ENCODE measurements around the gene MUC2.

MUC2 gene

GRCh38 chr11:1074244-1075221 lies at the start of gene MUC2:
MUC2 (plus strand) TSS chr11:1074874.
- TF ChIP-seq MYC (IDR thresholded peaks at IDR 0.05; ENCODE audit: low read depth, low read length), result no peak
- no peak for TF ChIP-seq MAX (IDR thresholded peaks at IDR 0.05; ENCODE audit: low read depth, low read length)
- no peak for TF ChIP-seq POLR2A (IDR thresholded peaks at IDR 0.05; ENCODE audit: extremely low read depth, insufficient read length)
- TF ChIP-seq, protein P1, sequence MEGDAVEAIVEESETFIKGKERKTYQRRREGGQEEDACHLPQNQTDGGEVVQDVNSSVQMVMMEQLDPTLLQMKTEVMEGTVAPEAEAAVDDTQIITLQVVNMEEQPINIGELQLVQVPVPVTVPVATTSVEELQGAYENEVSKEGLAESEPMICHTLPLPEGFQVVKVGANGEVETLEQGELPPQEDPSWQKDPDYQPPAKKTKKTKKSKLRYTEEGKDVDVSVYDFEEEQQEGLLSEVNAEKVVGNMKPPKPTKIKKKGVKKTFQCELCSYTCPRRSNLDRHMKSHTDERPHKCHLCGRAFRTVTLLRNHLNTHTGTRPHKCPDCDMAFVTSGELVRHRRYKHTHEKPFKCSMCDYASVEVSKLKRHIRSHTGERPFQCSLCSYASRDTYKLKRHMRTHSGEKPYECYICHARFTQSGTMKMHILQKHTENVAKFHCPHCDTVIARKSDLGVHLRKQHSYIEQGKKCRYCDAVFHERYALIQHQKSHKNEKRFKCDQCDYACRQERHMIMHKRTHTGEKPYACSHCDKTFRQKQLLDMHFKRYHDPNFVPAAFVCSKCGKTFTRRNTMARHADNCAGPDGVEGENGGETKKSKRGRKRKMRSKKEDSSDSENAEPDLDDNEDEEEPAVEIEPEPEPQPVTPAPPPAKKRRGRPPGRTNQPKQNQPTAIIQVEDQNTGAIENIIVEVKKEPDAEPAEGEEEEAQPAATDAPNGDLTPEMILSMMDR (IDR thresholded peaks at IDR 0.05; ENCODE audit: low read depth, low read length), result no peak
- no peak for DNase-seq (ENCODE audit: low read depth)
- H3K4me3 ChIP-seq (ENCODE audit: low read depth, low read length), result no peak within 1 kb of the TSS

- TF ChIP-seq POLR2A (IDR thresholded peaks at IDR 0.05; ENCODE audit: extremely low read depth, insufficient read length), result no peak
- TF ChIP-seq MAX (IDR thresholded peaks at IDR 0.05; ENCODE audit: low read depth, low read length), result no peak
- TF ChIP-seq, protein P1 (IDR thresholded peaks at IDR 0.05; ENCODE audit: low read depth, low read length), result no peak
- TF ChIP-seq MYC (IDR thresholded peaks at IDR 0.05; ENCODE audit: low read depth, low read length), result no peak
- DNase-seq (ENCODE audit: low read depth), result no peak
Measured at GRCh38 chr11:1025410-1026162, 49.1 kb upstream of the MUC2 start.

DNA sequence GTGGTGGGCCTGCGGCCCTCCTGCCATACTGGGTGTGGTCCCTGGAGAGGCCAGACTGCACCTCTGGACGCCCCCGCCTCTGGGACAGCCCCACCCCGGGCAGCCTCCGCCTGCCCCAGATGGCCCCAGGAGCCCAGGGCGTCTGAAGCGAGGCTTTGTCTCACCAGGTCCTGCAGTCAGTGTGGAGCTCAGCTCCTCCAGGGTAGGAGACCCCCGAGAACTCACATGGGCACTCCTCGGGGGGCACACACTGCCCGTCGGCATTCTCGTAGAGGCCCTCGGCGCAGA lies 48.6 kb upstream of the MUC2 start:
- no peak overlapping the region for H3K4me3 ChIP-seq (ENCODE audit: low read depth, low read length)
- no peak for DNase-seq (ENCODE audit: low read depth)
- TF ChIP-seq, protein P1 (IDR thresholded peaks at IDR 0.05; ENCODE audit: low read depth, low read length), result no peak
- no peak for TF ChIP-seq MAX (IDR thresholded peaks at IDR 0.05; ENCODE audit: low read depth, low read length)
- no peak for TF ChIP-seq POLR2A (IDR thresholded peaks at IDR 0.05; ENCODE audit: extremely low read depth, insufficient read length)
- TF ChIP-seq MYC (IDR thresholded peaks at IDR 0.05; ENCODE audit: low read depth, low read length), result no peak

More at GRCh38 chr11:1025410-1026162, 49.1 kb upstream of the MUC2 start:
- H3K4me3 ChIP-seq (ENCODE audit: low read depth, low read length), result no peak overlapping the region

- no peak overlapping the region for H3K4me3 ChIP-seq (ENCODE audit: low read depth, low read length)
- TF ChIP-seq, protein P1 (IDR thresholded peaks at IDR 0.05; ENCODE audit: low read depth, low read length), result no peak
- no peak for TF ChIP-seq MYC (IDR thresholded peaks at IDR 0.05; ENCODE audit: low read depth, low read length)
- no peak for TF ChIP-seq MAX (IDR thresholded peaks at IDR 0.05; ENCODE audit: low read depth, low read length)
- no peak for TF ChIP-seq POLR2A (IDR thresholded peaks at IDR 0.05; ENCODE audit: extremely low read depth, insufficient read length)
- DNase-seq (ENCODE audit: low read depth), result no peak
Measured at GRCh38 chr11:1026641-1027482, 47.8 kb upstream of the MUC2 start.
